Heart right ventricle (tissue), 16 donors: ENCODE measurements around the gene NRF1. TPM values are rescaled to one million over a fixed set of nuclear protein-coding genes. Genes with fewer than 3 reads are reported as not detected.
A peak's percentile ranks its signal among the peaks of the same experiment; 100 is the strongest.
"Not testable (repeated sequence)": the region's sequence is repeated elsewhere in the genome, so short reads cannot be mapped to it uniquely, and the experiment has no call there.

Source experiments
- ATAC-seq, 8 donors: fragments of 200-7000 bp; cut with Tn5 transposase; one replicate each; pipeline ENCODE4 v1.9.1; 2020; ENCODE audit warnings: mild to moderate bottlenecking in 8 of 8, moderate library complexity in 8 of 8, moderate number of reproducible peaks in 1 of 8
- DNase-seq, 2 donors: peaks; one replicate each; pipeline ENCODE4 v3.0.0-alpha.2; 2020
- H3K27ac ChIP-seq, 10 donors: fragments of 200-600 bp; sonication (generic) in 2 of 10; one replicate each; pipeline versions ENCODE4 v1.5.0 to v1.8.0; 2020 to 2022; ENCODE audit warnings: mild to moderate bottlenecking in 3 of 10
- H3K27me3 ChIP-seq, 7 donors: fragments of 200-600 bp; one replicate each; pipeline ENCODE4 v1.8.0; 2021 to 2022; ENCODE audit warnings: mild to moderate bottlenecking in 2 of 7
- H3K36me3 ChIP-seq, 9 donors: fragments of 200-600 bp; sonication (generic) in 1 of 9; one replicate each; pipeline versions ENCODE4 v1.5.0 to v1.8.0; 2020 to 2022; ENCODE audit warnings: mild to moderate bottlenecking in 2 of 9
- H3K4me1 ChIP-seq, 9 donors: fragments of 200-600 bp; sonication (generic) in 1 of 9; one replicate each; pipeline versions ENCODE4 v1.5.0 to v1.8.0; 2020 to 2022; ENCODE audit warnings: mild to moderate bottlenecking in 4 of 9
- H3K4me3 ChIP-seq, 10 donors: fragments of 200-600 bp; sonication (generic) in 2 of 10; one replicate each; pipeline versions ENCODE4 v1.5.0 to v1.8.0; 2020 to 2022; ENCODE audit warnings: mild to moderate bottlenecking in 7 of 10, moderate library complexity in 2 of 10
- H3K9me3 ChIP-seq, 11 donors: fragments of 200-600 bp in 10 of 11; sonication (generic) in 2 of 11; one replicate each; pipeline versions ENCODE4 v1.5.0 to v1.8.0; 2013 to 2022; ENCODE audit warnings: mild to moderate bottlenecking in 2 of 11, control low read depth in 1 of 11, moderate library complexity in 1 of 11
- CTCF ChIP-seq, 9 donors: fragments of 200-600 bp; sonication (generic) in 2 of 9; IDR thresholded peaks; one replicate each; pipeline versions ENCODE4 v1.5.0 to v1.8.0; 2021 to 2022; ENCODE audit warnings: antibody characterized with exemption in 9 of 9, mild to moderate bottlenecking in 5 of 9, moderate library complexity in 1 of 9
- WGBS, 2 donors: extraction: QIAGEN DNeasy Blood & Tissue Kit; methylation state at CpG; one replicate each; pipeline ENCODE4 v1.1.7; 2013; ENCODE audit warnings: inconsistent platforms in 1 of 2; 5-methylcytosine and 5-hydroxymethylcytosine counted together
- intact Hi-C, 10 donors: fragments of 100-400 bp; cut with DNase I; formaldehyde crosslinking; loops; one replicate each; pipeline versions ENCODE4 v1.11.1 to v1.14.2; 2022
- long read RNA-seq, 3 donors: library from polyadenylated mRNA; unstranded; transcript quantifications; one replicate each; pipeline ENCODE4 v2.0.0, GENCODE V29; 2020 to 2021
- polyA plus RNA-seq, 2 donors: library from polyadenylated mRNA; stranded (reverse); fragments of 200-250 nt; gene quantifications; one replicate each; pipeline ENCODE4 v1.2.3, GENCODE V29; 2013
- total RNA-seq, 10 donors: library from RNA; stranded (reverse); fragmentation: NEBNext Ultra II Directional in 3 of 10; extraction: Animal tissue kit (Norgen Biotek cat#: 25700) in 3 of 10; gene quantifications; one replicate each; pipeline versions ENCODE4 v1.2.1 to v1.2.4, GENCODE V29; 2021 to 2023
- donor health status: Arrhythmogenic right ventricular cardiomyopathy.
- donor health status: ischemic (EF 13 %, LVEDD 7.1; RV severe dilation, severe dysfunction).
- donor health status: healthy with polysubstance abuse.
- donor health status: DM: no; HTN: yes; CAD: no.
- donor health status: DM: no; HTN: no; CAD: no.
- donor health status: ischemic (EF 25% LVEDD 6.9; RV normal size, moderate dysfunction).
- donor health status: ischemic (EF 25% LVEDD 5.7; RV mildly dilated, moderate dysfunction).
- donor health status: healthy.
- donor health status: DM: yes; HTN: yes; CAD: no.
- donor health status: Ischemic cardiomyopathy.
- donor health status: ischemic (EF 35%, LVEDD 5.7; RV mildly dilated, moderate dysfunction).
- donor health status: nonischemic (EF 11% LVEDD 7.7; RV severe dilation, severe dysfunction).
- donor health status: DM: yes; HTN: yes; CAD: no.
- donor health status: PGD.
- donor health status: ischemic (EF 29% LVEDD 5.4; RV normal size, mild dysfunction).
- donor health status: nonischemic (EF 23%, LVEDD 6.1; RV moderate dilation, normal function).

Gene NRF1
- total RNA-seq (10 to 100 TPM in 8 of 10 donors, 1 to 10 TPM in 2; 8.3 to 16.0 (median 13.0) TPM), polyA plus RNA-seq (1 to 10 TPM; 4.9 to 9.6 TPM)
- long read RNA-seq, donor 1, transcript NRF1-205 (11 exons, 3,528 nt): minor isoform, 5 of 19 reads
- long read RNA-seq, donor 1, transcript NRF1-201 (11 exons, 2,424 nt): major isoform, 10 of 19 reads
- long read RNA-seq, donor 1, partial matches to known transcripts: 3 of 19 reads
- long read RNA-seq, donor 1, other reads (novel, unspliced or antisense): 1 of 19 reads
- long read RNA-seq, donor 2, transcript NRF1-201 (11 exons, 2,424 nt): major isoform, 10 of 18 reads
- long read RNA-seq, donor 2, partial matches to known transcripts: 0 of 18 reads
- long read RNA-seq, donor 2, other reads (novel, unspliced or antisense): 4 of 18 reads
- long read RNA-seq, donor 3, transcript NRF1-201 (11 exons, 2,424 nt): major isoform, 10 of 23 reads
- long read RNA-seq, donor 3, partial matches to known transcripts: 4 of 23 reads
- long read RNA-seq, donor 3, other reads (novel, unspliced or antisense): 8 of 23 reads

GRCh38 chr7:129611246-129612111 lies at the start of gene NRF1:
NRF1 (plus strand) TSS chr7:129611720; CDS start chr7:129657352, 45,632 bp downstream.
- TF ChIP-seq CTCF (IDR thresholded peaks at IDR 0.05): peak in 6 of 9 donors; percentile 14 to 37 (median 36)
- Histone ChIP-seq H3K27me3 (no peaks in the 10 kb centered on the region), H3K36me3 (peaks cover 0 to 18% (median 0%) of the 10 kb centered on the region in 9 donors), H3K4me3 (peak within 1 kb of the TSS; percentile 66 to 93 (median 88)), H3K4me1 (peaks cover 0 to 66% (median 35%) of the 10 kb centered on the region in 9 donors), H3K9me3 (no peaks in the 10 kb centered on the region), H3K27ac (peak within 1 kb of the TSS; percentile 86 to 98 (median 98))
- peak; percentile 90 to 92 for DNase-seq
- intact Hi-C loops: loop anchor here in 3 of 10 donors (5.0 to 10.0 kb wide), 2 partner anchors 387 to 389 kb away; partner anchors contain the start of gene AHCYL2 (in 2 of the 3)
- 0 to 1% methylated on average over 86 to 98 of the region's 98 CpGs for WGBS, 2 donors
- peak; percentile 95 to 98 (median 97) for ATAC-seq

GRCh38 chr7:129566323-129566722 lies 45.2 kb upstream of the NRF1 start:
- WGBS, 2 donors: 50 to 60% methylated on average over 2 of the region's 2 CpGs
- H3K36me3 ChIP-seq, H3K4me3 ChIP-seq, H3K27ac ChIP-seq, DNase-seq, intact Hi-C loops, ATAC-seq, H3K9me3 ChIP-seq: not testable (repeated sequence)
- Histone ChIP-seq H3K4me1 (peaks cover 0 to 16% (median 0%) of the 10 kb centered on the region in 9 donors), H3K27me3 (peaks cover 0 to 35% (median 17%) of the 10 kb centered on the region in 7 donors)

- ATAC-seq: no peak
- no peak for DNase-seq
- no peak overlapping the region for H3K4me3 ChIP-seq
- intact Hi-C loops: no loop called here
- peaks cover 0 to 6% (median 0%) of the 10 kb centered on the region in 9 donors for H3K4me1 ChIP-seq
- WGBS, 2 donors: 89 to 92% methylated on average over 3 of the region's 3 CpGs
- peaks cover 0 to 6% (median 0%) of the 10 kb centered on the region in 11 donors for H3K9me3 ChIP-seq
- peaks cover 0 to 35% (median 17%) of the 10 kb centered on the region in 7 donors for H3K27me3 ChIP-seq
- H3K27ac ChIP-seq: no peak overlapping the region
- no peaks in the 10 kb centered on the region for H3K36me3 ChIP-seq
- TF ChIP-seq CTCF (IDR thresholded peaks at IDR 0.05): no peak
Measured at GRCh38 chr7:129567377-129567776, 44.1 kb upstream of the NRF1 start.

- TF ChIP-seq CTCF (IDR thresholded peaks at IDR 0.05): no peak
- Histone ChIP-seq H3K36me3 (no peaks in the 10 kb centered on the region), H3K27ac (no peak overlapping the region), H3K27me3 (peaks cover 0 to 30% (median 17%) of the 10 kb centered on the region in 7 donors), H3K4me1 (peaks cover 0 to 6% (median 0%) of the 10 kb centered on the region in 9 donors), H3K9me3 (peaks cover 0 to 6% (median 0%) of the 10 kb centered on the region in 11 donors), H3K4me3 (no peak overlapping the region)
- no peak for ATAC-seq
- WGBS, 2 donors: 33 to 100% methylated on average over 1 of the region's 1 CpG
- DNase-seq: no peak
- intact Hi-C loops: no loop called here
Measured at GRCh38 chr7:129568240-129568639, 43.3 kb upstream of the NRF1 start.
